ENCODE measurements around the gene DOK7. TPM values are rescaled to one million over a fixed set of nuclear protein-coding genes. Genes with fewer than 3 reads are reported as not detected.

DOK7 gene
- total RNA-seq, 2 donors from 2014 or later, result 8.8 to 36.7 TPM

DNA sequence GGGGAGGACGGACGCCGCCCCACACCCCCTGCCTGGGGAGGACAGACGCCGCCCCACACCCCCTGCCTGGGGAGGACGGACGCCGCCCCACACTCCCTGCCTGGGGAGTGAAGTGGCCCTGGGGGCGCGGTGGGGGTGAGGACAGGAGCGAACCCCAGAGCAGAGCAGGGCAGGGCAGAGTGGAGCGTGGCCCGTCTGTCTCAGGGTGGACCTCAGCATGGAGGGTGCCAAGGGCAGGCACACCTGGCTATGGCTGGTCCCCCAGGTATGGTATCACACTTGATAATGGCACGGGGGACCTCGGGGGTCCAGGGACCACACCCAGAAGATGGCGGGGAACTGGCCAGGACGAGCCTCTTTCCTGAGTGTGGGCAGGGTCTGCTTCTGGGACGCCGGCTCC is 59.5 kb downstream of the DOK7 start:
- H3K4me3 ChIP-seq, result no peak overlapping the region
- no peak for ATAC-seq (ENCODE audit: insufficient number of reproducible peaks, low FRiP score, low read depth)
- H3K4me1 ChIP-seq (ENCODE audit: control insufficient read depth in 1 of 2, low read depth in 2 of 2), result no peaks in the 10 kb centered on the region
- DNase-seq (ENCODE audit: low spot score), result no peak
- peaks cover 66% of the 10 kb centered on the region for H3K36me3 ChIP-seq
- H3K27ac ChIP-seq, result no peak overlapping the region
- H3K27me3 ChIP-seq (replicated peaks; ENCODE audit: insufficient read depth), result no peaks in the 10 kb centered on the region
- TF ChIP-seq, protein P1, sequence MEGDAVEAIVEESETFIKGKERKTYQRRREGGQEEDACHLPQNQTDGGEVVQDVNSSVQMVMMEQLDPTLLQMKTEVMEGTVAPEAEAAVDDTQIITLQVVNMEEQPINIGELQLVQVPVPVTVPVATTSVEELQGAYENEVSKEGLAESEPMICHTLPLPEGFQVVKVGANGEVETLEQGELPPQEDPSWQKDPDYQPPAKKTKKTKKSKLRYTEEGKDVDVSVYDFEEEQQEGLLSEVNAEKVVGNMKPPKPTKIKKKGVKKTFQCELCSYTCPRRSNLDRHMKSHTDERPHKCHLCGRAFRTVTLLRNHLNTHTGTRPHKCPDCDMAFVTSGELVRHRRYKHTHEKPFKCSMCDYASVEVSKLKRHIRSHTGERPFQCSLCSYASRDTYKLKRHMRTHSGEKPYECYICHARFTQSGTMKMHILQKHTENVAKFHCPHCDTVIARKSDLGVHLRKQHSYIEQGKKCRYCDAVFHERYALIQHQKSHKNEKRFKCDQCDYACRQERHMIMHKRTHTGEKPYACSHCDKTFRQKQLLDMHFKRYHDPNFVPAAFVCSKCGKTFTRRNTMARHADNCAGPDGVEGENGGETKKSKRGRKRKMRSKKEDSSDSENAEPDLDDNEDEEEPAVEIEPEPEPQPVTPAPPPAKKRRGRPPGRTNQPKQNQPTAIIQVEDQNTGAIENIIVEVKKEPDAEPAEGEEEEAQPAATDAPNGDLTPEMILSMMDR (IDR thresholded peaks at IDR 0.05), result no peak
- H3K9me3 ChIP-seq, result no peaks in the 10 kb centered on the region

DNA sequence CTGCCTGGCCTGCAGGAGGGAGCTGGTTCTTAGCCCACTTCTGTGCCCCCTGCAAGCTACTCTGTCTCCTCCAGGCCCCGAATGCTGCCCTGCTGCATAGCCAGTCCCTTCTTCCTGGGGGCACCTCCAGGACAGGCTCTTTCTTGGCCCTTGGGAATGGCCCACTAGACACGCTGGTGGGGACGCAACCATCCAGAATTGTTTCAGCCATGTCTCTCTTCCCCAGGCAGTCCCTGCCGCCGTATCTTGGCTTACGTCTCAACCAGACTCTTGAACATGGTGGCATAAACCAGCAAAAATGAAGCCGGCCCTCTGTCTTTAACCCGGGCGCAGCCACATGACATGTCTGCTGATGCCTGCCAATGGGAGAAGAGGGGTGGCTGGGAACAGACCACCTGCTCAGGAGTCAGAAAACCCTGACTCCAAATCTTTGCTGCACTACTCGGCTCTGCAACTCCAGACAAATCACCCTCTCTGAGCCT is 60.1 kb downstream of the DOK7 start:
- Histone ChIP-seq H3K4me1 (ENCODE audit: control insufficient read depth in 1 of 2, low read depth in 2 of 2) (no peaks in the 10 kb centered on the region), H3K4me3 (no peak overlapping the region), H3K9me3 (no peaks in the 10 kb centered on the region), H3K27ac (no peak overlapping the region), H3K36me3 (peaks cover 61% of the 10 kb centered on the region), H3K27me3 (replicated peaks; ENCODE audit: insufficient read depth) (no peaks in the 10 kb centered on the region)
- no peak for DNase-seq (ENCODE audit: low spot score)
- no peak for ATAC-seq (ENCODE audit: insufficient number of reproducible peaks, low FRiP score, low read depth)
- TF ChIP-seq, protein P1 (IDR thresholded peaks at IDR 0.05), result no peak

DNA sequence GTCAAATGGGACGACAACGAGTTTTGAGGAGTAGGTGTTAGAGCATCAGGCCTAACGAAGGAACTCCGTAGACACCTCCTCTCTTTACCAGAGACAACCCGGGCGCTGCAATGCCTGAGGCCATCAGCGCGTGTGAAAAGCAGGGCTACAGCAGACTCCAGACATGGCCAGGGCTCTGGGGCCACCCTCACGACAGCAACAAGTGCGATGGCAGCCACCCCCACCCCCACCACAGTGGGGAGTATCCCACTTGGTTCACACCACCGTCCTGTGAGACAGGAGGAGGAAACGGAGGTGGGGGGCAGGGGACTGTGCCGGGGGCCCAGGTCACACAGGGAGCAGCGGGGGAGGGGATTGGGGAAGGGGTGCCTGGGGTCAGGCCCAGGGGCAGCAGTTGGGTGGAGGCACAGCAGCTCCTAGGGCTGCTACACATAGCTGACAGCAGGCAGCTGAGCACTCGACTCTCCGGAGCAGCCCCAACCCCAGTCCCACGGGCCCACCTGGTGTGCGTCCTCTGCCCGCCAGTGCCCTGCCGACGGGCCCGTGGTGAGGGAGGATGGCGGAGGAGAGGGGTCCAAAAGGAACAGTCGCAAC is 60.6 kb downstream of the DOK7 start:
- Histone ChIP-seq H3K27ac (no peak overlapping the region), H3K27me3 (replicated peaks; ENCODE audit: insufficient read depth) (no peaks in the 10 kb centered on the region), H3K9me3 (no peaks in the 10 kb centered on the region), H3K4me1 (ENCODE audit: control insufficient read depth in 1 of 2, low read depth in 2 of 2) (no peaks in the 10 kb centered on the region), H3K4me3 (no peak overlapping the region), H3K36me3 (peaks cover 57% of the 10 kb centered on the region)
- TF ChIP-seq, protein P1 (IDR thresholded peaks at IDR 0.05), result no peak
- ATAC-seq (ENCODE audit: insufficient number of reproducible peaks, low FRiP score, low read depth), result no peak
- DNase-seq (ENCODE audit: low spot score), result no peak

DNA sequence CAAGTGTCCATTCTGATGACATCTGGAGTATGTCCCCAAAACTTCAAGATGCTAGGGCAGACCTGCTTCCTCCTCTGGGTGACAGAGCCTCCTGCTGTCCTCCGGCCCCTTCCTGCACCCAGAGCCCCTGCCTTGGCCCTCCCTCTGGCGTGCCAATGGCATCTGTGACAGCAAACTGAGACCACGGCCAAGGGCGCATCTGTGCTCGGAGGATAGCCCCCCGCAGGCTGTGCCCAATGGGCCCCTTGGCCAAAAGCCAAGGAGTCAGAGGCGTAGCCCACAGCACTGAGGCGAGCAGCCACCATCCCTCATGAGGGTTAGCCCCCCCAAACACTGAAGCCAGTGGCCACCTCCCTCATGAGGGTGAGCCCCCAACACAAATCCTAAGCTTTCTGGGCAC is 61.2 kb downstream of the DOK7 start:
- Histone ChIP-seq H3K4me1 (ENCODE audit: control insufficient read depth in 1 of 2, low read depth in 2 of 2) (peaks cover 0 to 4% of the 10 kb centered on the region in 2 donors), H3K9me3 (no peaks in the 10 kb centered on the region), H3K36me3 (peaks cover 50% of the 10 kb centered on the region), H3K4me3 (no peak overlapping the region), H3K27me3 (replicated peaks; ENCODE audit: insufficient read depth) (no peaks in the 10 kb centered on the region), H3K27ac (no peak overlapping the region)
- TF ChIP-seq, protein P1 (IDR thresholded peaks at IDR 0.05), result no peak
- DNase-seq (ENCODE audit: low spot score) (no peak), ATAC-seq (ENCODE audit: insufficient number of reproducible peaks, low FRiP score, low read depth) (no peak)

DNA sequence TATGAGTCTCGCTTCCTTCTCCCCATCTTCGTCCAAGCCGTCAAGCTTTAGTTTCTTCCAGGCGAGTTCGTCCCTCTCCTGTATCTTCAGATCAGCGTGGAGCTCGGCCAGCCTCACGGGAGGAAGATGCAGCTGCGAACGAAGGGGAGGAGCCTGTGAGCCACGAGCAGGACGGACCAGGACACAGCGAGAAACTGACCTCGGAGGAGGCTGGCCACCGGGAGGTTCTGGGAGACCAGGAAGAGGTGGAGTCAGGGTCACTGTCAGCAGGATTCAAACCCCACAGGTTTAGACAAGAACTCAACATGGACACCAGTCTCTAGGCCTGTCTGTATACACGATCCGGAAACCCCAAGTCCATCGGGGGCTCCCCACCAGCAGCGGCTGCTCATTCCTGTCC is 61.8 kb downstream of the DOK7 start:
- Histone ChIP-seq H3K4me1 (ENCODE audit: control insufficient read depth in 1 of 2, low read depth in 2 of 2) (peaks cover 0 to 9% of the 10 kb centered on the region in 2 donors), H3K27me3 (replicated peaks; ENCODE audit: insufficient read depth) (no peaks in the 10 kb centered on the region), H3K4me3 (no peak overlapping the region), H3K27ac (no peak overlapping the region), H3K9me3 (no peaks in the 10 kb centered on the region), H3K36me3 (peaks cover 46% of the 10 kb centered on the region)
- no peak for DNase-seq (ENCODE audit: low spot score)
- TF ChIP-seq, protein P1 (IDR thresholded peaks at IDR 0.05), result no peak
- ATAC-seq (ENCODE audit: insufficient number of reproducible peaks, low FRiP score, low read depth), result no peak
